Measurements from ENCODE around the gene RAC3. TPM values are rescaled to one million over a fixed set of nuclear protein-coding genes. Genes with fewer than 3 reads are reported as not detected.

The RAC3 gene
- total RNA-seq, 1 donor from 2014 or later = 41.3 TPM

- H3K79me2 ChIP-seq (ENCODE audit: insufficient read depth, low read length) = no peaks in the 10 kb centered on the region
- peaks cover 6% of the 10 kb centered on the region for H4K20me1 ChIP-seq (ENCODE audit: insufficient read depth, low read length)
- H2AFZ ChIP-seq (ENCODE audit: low read depth, low read length) = no peak overlapping the region
- no peak overlapping the region for H3K9ac ChIP-seq (ENCODE audit: low read length)
- Mint-ChIP-seq H3K9me3 (ENCODE audit: unreplicated experiment) (no peaks in the 10 kb centered on the region), H3K36me3 (ENCODE audit: low read depth, unreplicated experiment) (no peaks in the 10 kb centered on the region), H3K4me1 (ENCODE audit: low read depth, unreplicated experiment) (peaks cover 10% of the 10 kb centered on the region), H3K27me3 (ENCODE audit: low read depth, unreplicated experiment) (no peaks in the 10 kb centered on the region), H3K27ac (ENCODE audit: unreplicated experiment) (no peak overlapping the region), H3K4me3 (ENCODE audit: unreplicated experiment) (no peak overlapping the region)
- H3K27me3 ChIP-seq (ENCODE audit: insufficient read depth, low read length) = no peaks in the 10 kb centered on the region
- no peaks in the 10 kb centered on the region for H3K36me3 ChIP-seq (ENCODE audit: insufficient read depth, low read length)
- peaks cover 32% of the 10 kb centered on the region for H3K4me1 ChIP-seq (ENCODE audit: insufficient read depth, low read length)
- H3K4me3 ChIP-seq (ENCODE audit: insufficient read depth, low read depth, low read length) = no peak overlapping the region
- H3K4me2 ChIP-seq (ENCODE audit: low read length) = no peak overlapping the region
- FAIRE-seq = no peak
- no peak overlapping the region for H3K27ac ChIP-seq (ENCODE audit: low read depth, low read length)
- H3K9me3 ChIP-seq (ENCODE audit: insufficient read depth, low read depth, low read length) = no peaks in the 10 kb centered on the region
- DNase-seq (ENCODE audit: low read depth) = no peak
- TF ChIP-seq EZH2 (IDR thresholded peaks at IDR 0.05; ENCODE audit: insufficient read depth, low read length) (no peak), CTCF (IDR thresholded peaks at IDR 0.05; ENCODE audit: insufficient read depth, low read depth, low read length) (no peak)
Observed at GRCh38 chr17:82008258-82008940, 23.1 kb upstream of the RAC3 start.

GRCh38 chr17:82008941-82009405 lies 22.5 kb upstream of the RAC3 start:
- Histone ChIP-seq H3K4me3 (ENCODE audit: insufficient read depth, low read depth, low read length) (no peak overlapping the region), H3K9ac (ENCODE audit: low read length) (no peak overlapping the region), H3K27me3 (ENCODE audit: insufficient read depth, low read length) (no peaks in the 10 kb centered on the region), H3K4me1 (ENCODE audit: insufficient read depth, low read length) (peaks cover 29% of the 10 kb centered on the region), H2AFZ (ENCODE audit: low read depth, low read length) (no peak overlapping the region), H3K9me3 (ENCODE audit: insufficient read depth, low read depth, low read length) (no peaks in the 10 kb centered on the region), H3K4me2 (ENCODE audit: low read length) (no peak overlapping the region), H4K20me1 (ENCODE audit: insufficient read depth, low read length) (peaks cover 6% of the 10 kb centered on the region), H3K27ac (ENCODE audit: low read depth, low read length) (no peak overlapping the region), H3K79me2 (ENCODE audit: insufficient read depth, low read length) (no peaks in the 10 kb centered on the region), H3K36me3 (ENCODE audit: insufficient read depth, low read length) (no peaks in the 10 kb centered on the region)
- H3K36me3 Mint-ChIP-seq (ENCODE audit: low read depth, unreplicated experiment) = no peaks in the 10 kb centered on the region
- peaks cover 6% of the 10 kb centered on the region for H3K4me1 Mint-ChIP-seq (ENCODE audit: low read depth, unreplicated experiment)
- no peak for DNase-seq (ENCODE audit: low read depth)
- no peak overlapping the region for H3K27ac Mint-ChIP-seq (ENCODE audit: unreplicated experiment)
- no peak for FAIRE-seq
- H3K4me3 Mint-ChIP-seq (ENCODE audit: unreplicated experiment) = no peak overlapping the region
- no peaks in the 10 kb centered on the region for H3K27me3 Mint-ChIP-seq (ENCODE audit: low read depth, unreplicated experiment)
- no peaks in the 10 kb centered on the region for H3K9me3 Mint-ChIP-seq (ENCODE audit: unreplicated experiment)
- TF ChIP-seq CTCF (IDR thresholded peaks at IDR 0.05; ENCODE audit: insufficient read depth, low read depth, low read length) (no peak), EZH2 (IDR thresholded peaks at IDR 0.05; ENCODE audit: insufficient read depth, low read length) (no peak)

- Mint-ChIP-seq H3K9me3 (ENCODE audit: unreplicated experiment) (no peaks in the 10 kb centered on the region), H3K4me3 (ENCODE audit: unreplicated experiment) (no peak overlapping the region), H3K36me3 (ENCODE audit: low read depth, unreplicated experiment) (no peaks in the 10 kb centered on the region), H3K4me1 (ENCODE audit: low read depth, unreplicated experiment) (peaks cover 6% of the 10 kb centered on the region), H3K27ac (ENCODE audit: unreplicated experiment) (no peak overlapping the region), H3K27me3 (ENCODE audit: low read depth, unreplicated experiment) (no peaks in the 10 kb centered on the region)
- TF ChIP-seq CTCF (IDR thresholded peaks at IDR 0.05; ENCODE audit: insufficient read depth, low read depth, low read length) (no peak), EZH2 (IDR thresholded peaks at IDR 0.05; ENCODE audit: insufficient read depth, low read length) (no peak)
- no peak for DNase-seq (ENCODE audit: low read depth)
- Histone ChIP-seq H3K4me2 (ENCODE audit: low read length) (no peak overlapping the region), H2AFZ (ENCODE audit: low read depth, low read length) (no peak overlapping the region), H3K36me3 (ENCODE audit: insufficient read depth, low read length) (no peaks in the 10 kb centered on the region), H3K4me3 (ENCODE audit: insufficient read depth, low read depth, low read length) (no peak overlapping the region), H3K27ac (ENCODE audit: low read depth, low read length) (no peak overlapping the region), H4K20me1 (ENCODE audit: insufficient read depth, low read length) (peaks cover 6% of the 10 kb centered on the region), H3K79me2 (ENCODE audit: insufficient read depth, low read length) (no peaks in the 10 kb centered on the region), H3K4me1 (ENCODE audit: insufficient read depth, low read length) (peaks cover 25% of the 10 kb centered on the region), H3K9me3 (ENCODE audit: insufficient read depth, low read depth, low read length) (no peaks in the 10 kb centered on the region), H3K27me3 (ENCODE audit: insufficient read depth, low read length) (no peaks in the 10 kb centered on the region), H3K9ac (ENCODE audit: low read length) (no peak overlapping the region)
- FAIRE-seq = no peak
Observed at GRCh38 chr17:82009413-82009812, 22.1 kb upstream of the RAC3 start.

Data from astrocyte (in vitro differentiated cells and primary cell).